GM19023 (cell line): Measurements from ENCODE around the gene NPB.

Source experiments
- ATAC-seq: cut with Tn5 transposase; IDR thresholded peaks from one replicate; pipeline ENCODE4 v1.9.1; 2021; ENCODE audit warnings: mild to moderate bottlenecking, moderate library complexity; ENCODE audit not compliant: unreplicated experiment

The NPB gene

GRCh38 chr17:81934850-81935708 is 33.0 kb downstream of the NPB start:
- no peak for ATAC-seq

- no peak for ATAC-seq
These were observed 33.7 kb downstream of the NPB start for GRCh38 chr17:81935709-81936084.

- no peak for ATAC-seq
These were observed 37.2 kb downstream of the NPB start for GRCh38 chr17:81939218-81939617.

GRCh38 chr17:81939881-81940385 is 37.9 kb downstream of the NPB start:
- no peak for ATAC-seq

GRCh38 chr17:81940538-81941483 is 38.8 kb downstream of the NPB start:
- no peak for ATAC-seq

- no peak for ATAC-seq
These were observed 39.6 kb downstream of the NPB start for GRCh38 chr17:81941484-81942166.

GRCh38 chr17:81942167-81942553 is 40.1 kb downstream of the NPB start:
- ATAC-seq, result no peak

- no peak for ATAC-seq
These were observed 42.8 kb downstream of the NPB start for GRCh38 chr17:81944858-81945257.

GRCh38 chr17:81947189-81947588 is 45.2 kb downstream of the NPB start, which contains the start of gene MYADML2:
Gene MYADML2 (minus strand): TSS chr17:81947233. CDS start chr17:81941741, 5,492 bp downstream.
- ATAC-seq, result no peak

GRCh38 chr17:81948635-81949378 is 46.8 kb downstream of the NPB start:
- ATAC-seq, result no peak

GRCh38 chr17:81950501-81950900 is 48.5 kb downstream of the NPB start:
- no peak for ATAC-seq

- no peak for ATAC-seq
These were observed 50.0 kb downstream of the NPB start for GRCh38 chr17:81951785-81952684.
